ENCODE results near the gene KCP.

KCP gene

GRCh38 chr7:128840326-128841170 lies 70.0 kb downstream of the KCP start:
- H3K4me3 ChIP-seq (ENCODE audit: low read depth, low read length) = no peak overlapping the region
- no peak for TF ChIP-seq CTCF (IDR thresholded peaks at IDR 0.05; ENCODE audit: low read depth, low read length, missing control alignments)

GRCh38 chr7:128839751-128840177 lies 70.7 kb downstream of the KCP start:
- no peak for TF ChIP-seq CTCF (IDR thresholded peaks at IDR 0.05; ENCODE audit: low read depth, low read length, missing control alignments)
- DNase-seq (ENCODE audit: low read depth) = no peak
- H3K4me3 ChIP-seq (ENCODE audit: low read depth, low read length) = no peak overlapping the region

More at GRCh38 chr7:128840326-128841170, 70.0 kb downstream of the KCP start:
- no peak for DNase-seq (ENCODE audit: low read depth)

- H3K4me3 ChIP-seq (ENCODE audit: low read depth, low read length) = no peak overlapping the region
- DNase-seq (ENCODE audit: low read depth) = no peak
- TF ChIP-seq CTCF (IDR thresholded peaks at IDR 0.05; ENCODE audit: low read depth, low read length, missing control alignments) = no peak
Measured at GRCh38 chr7:128838981-128839731, 71.4 kb downstream of the KCP start.

GRCh38 chr7:128838109-128838779 lies 72.3 kb downstream of the KCP start:
- TF ChIP-seq CTCF (IDR thresholded peaks at IDR 0.05; ENCODE audit: low read depth, low read length, missing control alignments) = no peak
- H3K4me3 ChIP-seq (ENCODE audit: low read depth, low read length) = no peak overlapping the region
- no peak for DNase-seq (ENCODE audit: low read depth)

- no peak overlapping the region for H3K4me3 ChIP-seq (ENCODE audit: low read depth, low read length)
- DNase-seq (ENCODE audit: low read depth) = no peak
- TF ChIP-seq CTCF (IDR thresholded peaks at IDR 0.05; ENCODE audit: low read depth, low read length, missing control alignments) = no peak
Measured at GRCh38 chr7:128837521-128837921, 73.0 kb downstream of the KCP start.

GRCh38 chr7:128836729-128837348 lies 73.7 kb downstream of the KCP start:
- no peak for DNase-seq (ENCODE audit: low read depth)
- TF ChIP-seq CTCF (IDR thresholded peaks at IDR 0.05; ENCODE audit: low read depth, low read length, missing control alignments) = no peak
- H3K4me3 ChIP-seq (ENCODE audit: low read depth, low read length) = no peak overlapping the region

All from GM12864 (cell line).